Large intestine (tissue), 12 donors: ENCODE measurements around the gene CARD6. TPM values are rescaled to one million over a fixed set of nuclear protein-coding genes. Genes with fewer than 3 reads are reported as not detected.
"Not testable (repeated sequence)": the region's sequence is repeated elsewhere in the genome, so short reads cannot be mapped to it uniquely, and the experiment has no call there.

Experiments
- DNase-seq, 2 donors: peaks; one replicate each; pipeline versions ENCODE4 v3.0.0 to v3.0.0-alpha.2; 2013
- H3K27ac ChIP-seq: one replicate; pipeline ENCODE4 v1.5.1; 2013; ENCODE audit warnings: low read length
- H3K27me3 ChIP-seq: 2 replicates; pipeline ENCODE4 v1.6.1; 2013; ENCODE audit warnings: low read length; ENCODE audit not compliant: control insufficient read depth, insufficient read depth
- H3K36me3 ChIP-seq: 2 replicates; pipeline ENCODE4 v1.6.1; 2013; ENCODE audit warnings: low read length; ENCODE audit not compliant: control insufficient read depth, insufficient read depth
- H3K4me1 ChIP-seq: one replicate; pipeline ENCODE4 v1.6.1; 2013; ENCODE audit warnings: low read length; ENCODE audit not compliant: control insufficient read depth, insufficient read depth
- H3K4me3 ChIP-seq: one replicate; pipeline ENCODE4 v1.5.1; 2013; ENCODE audit warnings: low read length
- H3K9me3 ChIP-seq: one replicate; pipeline ENCODE4 v1.6.1; 2013; ENCODE audit warnings: mild to moderate bottlenecking, low read depth, low read length, moderate library complexity; ENCODE audit not compliant: control insufficient read depth
- WGBS: methylation state at CpG from one replicate; pipeline ENCODE4 v1.1.5; 2013; ENCODE audit warnings: low lambda C conversion rate; ENCODE audit not compliant: insufficient coverage; 5-methylcytosine and 5-hydroxymethylcytosine counted together
- long read RNA-seq, 11 donors: transcript quantifications; one replicate each; lab custom pipeline, GENCODE V29; 2026
- polyA plus RNA-seq: library from polyadenylated mRNA; unstranded; fragments of 120-200 nt; gene quantifications from one replicate; pipeline ENCODE4 v1.2.1, GENCODE V29; 2013

CARD6 gene
- 3.4 TPM for polyA plus RNA-seq
- long read RNA-seq, donor 1: 0 reads
- long read RNA-seq, donor 2, full-length matches to known transcripts: 1 of 1 reads
- long read RNA-seq, donor 2, partial matches to known transcripts: 0 of 1 reads
- long read RNA-seq, donor 2, other reads (novel, unspliced or antisense): 0 of 1 reads
- long read RNA-seq, donor 3, full-length matches to known transcripts: 1 of 1 reads
- long read RNA-seq, donor 3, partial matches to known transcripts: 0 of 1 reads
- long read RNA-seq, donor 3, other reads (novel, unspliced or antisense): 0 of 1 reads
- long read RNA-seq, donor 4: 0 reads
- long read RNA-seq, donor 5, partial matches to known transcripts: 2,478 of 2,528 reads
- long read RNA-seq, donor 5, other reads (novel, unspliced or antisense): 50 of 2,528 reads
- long read RNA-seq, donor 6, full-length matches to known transcripts: 2 of 7 reads
- long read RNA-seq, donor 6, partial matches to known transcripts: 5 of 7 reads
- long read RNA-seq, donor 6, other reads (novel, unspliced or antisense): 0 of 7 reads
- long read RNA-seq, donor 7, full-length matches to known transcripts: 1 of 1 reads
- long read RNA-seq, donor 7, partial matches to known transcripts: 0 of 1 reads
- long read RNA-seq, donor 7, other reads (novel, unspliced or antisense): 0 of 1 reads
- long read RNA-seq, donor 8: 0 reads
- long read RNA-seq, donor 9: 0 reads
- long read RNA-seq, donor 10, full-length matches to known transcripts: 2 of 2 reads
- long read RNA-seq, donor 10, partial matches to known transcripts: 0 of 2 reads
- long read RNA-seq, donor 10, other reads (novel, unspliced or antisense): 0 of 2 reads
- long read RNA-seq, donor 11: 0 reads

GRCh38 chr5:40841068-40841805 is at the start of gene CARD6:
Gene CARD6, plus strand, starts transcription at chr5:40841367. Its CDS starts 16 bp downstream, at chr5:40841383.
- peak within 1 kb of the TSS; percentile 28 for H3K4me3 ChIP-seq
- WGBS: 39% methylated on average over 2 of the region's 9 CpGs
- no peaks in the 10 kb centered on the region for H3K36me3 ChIP-seq
- no peaks in the 10 kb centered on the region for H3K9me3 ChIP-seq
- H3K27ac ChIP-seq: no peak within 1 kb of the TSS
- H3K4me1 ChIP-seq: no peaks in the 10 kb centered on the region
- H3K27me3 ChIP-seq: no peaks in the 10 kb centered on the region
- peak; percentile 8 to 66 for DNase-seq

GRCh38 chr5:40791715-40792139 is 49.4 kb upstream of the CARD6 start:
- Histone ChIP-seq H3K27ac (peak overlapping the region; percentile 56), H3K4me3 (no peak overlapping the region), H3K36me3 (peaks cover 3% of the 10 kb centered on the region), H3K4me1 (peaks cover 15% of the 10 kb centered on the region), H3K9me3 (no peaks in the 10 kb centered on the region), H3K27me3 (no peaks in the 10 kb centered on the region)
- WGBS: 17% methylated on average over 1 of the region's 3 CpGs
- DNase-seq: peak in 1 of 2 donors; percentile 71

GRCh38 chr5:40792691-40793090 is 48.5 kb upstream of the CARD6 start:
- H3K4me3 ChIP-seq, H3K27me3 ChIP-seq, H3K27ac ChIP-seq, DNase-seq, H3K9me3 ChIP-seq, H3K36me3 ChIP-seq: not testable (repeated sequence)
- peaks cover 15% of the 10 kb centered on the region for H3K4me1 ChIP-seq
- WGBS: 75% methylated on average over 4 of the region's 10 CpGs

GRCh38 chr5:40794340-40794739 is 46.8 kb upstream of the CARD6 start:
- H3K4me1 ChIP-seq: peaks cover 15% of the 10 kb centered on the region
- not testable (repeated sequence) for DNase-seq, H3K4me3 ChIP-seq, H3K27me3 ChIP-seq, H3K36me3 ChIP-seq, H3K9me3 ChIP-seq, H3K27ac ChIP-seq

GRCh38 chr5:40794877-40795276 is 46.3 kb upstream of the CARD6 start:
- not testable (repeated sequence) for H3K27ac ChIP-seq, H3K4me3 ChIP-seq, H3K9me3 ChIP-seq, DNase-seq, H3K36me3 ChIP-seq, H3K27me3 ChIP-seq
- WGBS: 100% methylated on average over 1 of the region's 3 CpGs
- H3K4me1 ChIP-seq: peaks cover 15% of the 10 kb centered on the region

GRCh38 chr5:40796487-40796889 is 44.7 kb upstream of the CARD6 start:
- H3K36me3 ChIP-seq: peaks cover 3% of the 10 kb centered on the region
- 17% methylated on average over 1 of the region's 3 CpGs for WGBS
- peak overlapping the region; percentile 97 for H3K27ac ChIP-seq
- H3K27me3 ChIP-seq: no peaks in the 10 kb centered on the region
- peak in 1 of 2 donors; percentile 61 for DNase-seq
- H3K4me3 ChIP-seq: peak overlapping the region; percentile 99
- H3K9me3 ChIP-seq: no peaks in the 10 kb centered on the region
- peaks cover 9% of the 10 kb centered on the region for H3K4me1 ChIP-seq

- Histone ChIP-seq H3K27me3 (no peaks in the 10 kb centered on the region), H3K4me1 (peaks cover 6% of the 10 kb centered on the region), H3K27ac (peak overlapping the region; percentile 97), H3K9me3 (no peaks in the 10 kb centered on the region), H3K36me3 (peaks cover 3% of the 10 kb centered on the region), H3K4me3 (peak overlapping the region; percentile 99)
- DNase-seq: peak; percentile 58 to 81
- no CpG with 5 or more reads among the region's 56 CpGs for WGBS
These were observed 43.7 kb upstream of the CARD6 start for GRCh38 chr5:40797273-40798011.

GRCh38 chr5:40798012-40798800 is 43.0 kb upstream of the CARD6 start, which contains the start of gene PRKAA1:
Gene PRKAA1, minus strand, starts transcription at chr5:40798374. Its CDS starts 185 bp downstream, at chr5:40798189.
- no peaks in the 10 kb centered on the region for H3K9me3 ChIP-seq
- H3K27me3 ChIP-seq: no peaks in the 10 kb centered on the region
- H3K4me3 ChIP-seq: peak within 1 kb of the TSS; percentile 99
- peak; percentile 79 to 89 for DNase-seq
- H3K27ac ChIP-seq: peak within 1 kb of the TSS; percentile 97
- WGBS: no CpG with 5 or more reads among the region's 70 CpGs
- peaks cover 3% of the 10 kb centered on the region for H3K36me3 ChIP-seq
- peaks cover 6% of the 10 kb centered on the region for H3K4me1 ChIP-seq

- 6% methylated on average over 2 of the region's 7 CpGs for WGBS
- H3K4me3 ChIP-seq: peak overlapping the region; percentile 99
- H3K9me3 ChIP-seq: no peaks in the 10 kb centered on the region
- H3K36me3 ChIP-seq: peaks cover 3% of the 10 kb centered on the region
- H3K27ac ChIP-seq: peak overlapping the region; percentile 97
- H3K27me3 ChIP-seq: no peaks in the 10 kb centered on the region
- peaks cover 6% of the 10 kb centered on the region for H3K4me1 ChIP-seq
- DNase-seq: no peak
These were observed 42.4 kb upstream of the CARD6 start for GRCh38 chr5:40798801-40799210.
